HepG2 (cell line): Measurements from ENCODE around the gene DDX59. TPM values are rescaled to one million over a fixed set of nuclear protein-coding genes. Genes with fewer than 3 reads are reported as not detected.

Experiments
- ADNP ChIP-seq: sonication (generic); formaldehyde crosslinking; IDR thresholded peaks from 2 replicates; pipeline ENCODE4 v1.4.0; 2020; ENCODE audit warnings: missing genetic modification reagents
- ATAD3A ChIP-seq: sonication (generic); formaldehyde crosslinking; IDR thresholded peaks from 2 replicates; pipeline ENCODE4 v1.4.0; 2020; ENCODE audit warnings: missing genetic modification reagents
- CHD4 ChIP-seq: fragments of 200-600 bp; sonication (generic); IDR thresholded peaks from 2 replicates; pipeline ENCODE4 v1.7.0; 2017; ENCODE audit warnings: mild to moderate bottlenecking, low read length, borderline replicate concordance
- GFI1 ChIP-seq: sonication (generic); formaldehyde crosslinking; IDR thresholded peaks from 2 replicates; pipeline ENCODE4 v1.5.0; 2020; ENCODE audit warnings: missing genetic modification reagents, mild to moderate bottlenecking, borderline replicate concordance
- KLF11 ChIP-seq: IDR thresholded peaks from 2 replicates; pipeline ENCODE4 v1.6.1; 2016; ENCODE audit warnings: missing compliant biosample characterization
- MYNN ChIP-seq: sonication (generic); formaldehyde crosslinking; IDR thresholded peaks from 2 replicates; pipeline ENCODE4 v1.4.0; 2020; ENCODE audit warnings: mild to moderate bottlenecking, low read depth, missing genetic modification reagents
- PLRG1 ChIP-seq: fragments of 450-650 bp; conservative IDR thresholded peaks from 2 replicates; pipeline ENCODE4 v1.6.1; 2016
- PRPF4 ChIP-seq: fragments of 200-400 bp; formaldehyde crosslinking; IDR thresholded peaks from 2 replicates; pipeline ENCODE4 v1.6.1; 2016; ENCODE audit warnings: low read length, low read depth; ENCODE audit not compliant: poor library complexity, severe bottlenecking
- SUZ12 ChIP-seq: fragments of 150-350 bp; IDR thresholded peaks from 2 replicates; pipeline ENCODE4 v1.6.1; 2014; ENCODE audit warnings: low read depth, low read length
- TGIF2 ChIP-seq: IDR thresholded peaks from 2 replicates; pipeline ENCODE4 v1.6.1; 2016; ENCODE audit warnings: control low read depth, missing compliant biosample characterization
- ZBTB8A ChIP-seq: sonication (generic); formaldehyde crosslinking; IDR thresholded peaks from 2 replicates; pipeline ENCODE4 v1.4.0; 2020; ENCODE audit warnings: mild to moderate bottlenecking, low read depth, missing genetic modification reagents, borderline replicate concordance
- ZFY ChIP-seq: sonication (generic); formaldehyde crosslinking; IDR thresholded peaks from 2 replicates; pipeline ENCODE4 v1.4.0; 2020; ENCODE audit warnings: missing genetic modification reagents
- ZNF230 ChIP-seq: sonication (generic); formaldehyde crosslinking; IDR thresholded peaks from 2 replicates; pipeline ENCODE4 v1.4.0; 2020; ENCODE audit warnings: mild to moderate bottlenecking, missing genetic modification reagents
- ZNF3 ChIP-seq: IDR thresholded peaks from 2 replicates; pipeline ENCODE4 v1.7.0; 2017; ENCODE audit warnings: inconsistent platforms
- ZNF354B ChIP-seq: sonication (generic); formaldehyde crosslinking; IDR thresholded peaks from 2 replicates; pipeline ENCODE4 v1.8.0; 2022; ENCODE audit warnings: mild to moderate bottlenecking, missing genetic modification reagents
- ZNF432 ChIP-seq: sonication (generic); formaldehyde crosslinking; IDR thresholded peaks from 2 replicates; pipeline ENCODE4 v1.5.0; 2020; ENCODE audit warnings: missing genetic modification reagents, mild to moderate bottlenecking, borderline replicate concordance
- ZNF572 ChIP-seq: sonication (generic); formaldehyde crosslinking; IDR thresholded peaks from 2 replicates; pipeline ENCODE4 v1.5.1; 2020; ENCODE audit warnings: mild to moderate bottlenecking, missing genetic modification reagents
- ZNF605 ChIP-seq: sonication (generic); formaldehyde crosslinking; IDR thresholded peaks from 2 replicates; pipeline ENCODE4 v1.8.0; 2022; ENCODE audit warnings: mild to moderate bottlenecking, missing genetic modification reagents
- ZNF672 ChIP-seq: sonication (generic); formaldehyde crosslinking; IDR thresholded peaks from 2 replicates; pipeline ENCODE4 v1.8.1; 2022; ENCODE audit warnings: missing genetic modification reagents
- ZNF761 ChIP-seq: sonication (generic); formaldehyde crosslinking; conservative IDR thresholded peaks from 2 replicates; pipeline ENCODE4 v1.4.0; 2020; ENCODE audit warnings: mild to moderate bottlenecking, missing genetic modification reagents
- ZNF883 ChIP-seq: sonication (generic); formaldehyde crosslinking; IDR thresholded peaks from 2 replicates; pipeline ENCODE4 v1.5.1; 2020; ENCODE audit warnings: mild to moderate bottlenecking, missing genetic modification reagents; ENCODE audit errors: not compliant biosample characterization
- polyA plus RNA-seq, 8 experiments: library from polyadenylated mRNA; depleted of rRNA in 3 of 8; stranded (reverse) in 7 of 8; unstranded in 1 of 8; fragments of >200 nt; fragmentation: Illumina TruSeq in 4 of 8; extraction: Trizol in 4 of 8; gene quantifications; 2 replicates each; pipeline versions ENCODE4 v1.2.1 to v1.2.3, GENCODE V29; 2011 to 2016; ENCODE audit warnings: low read depth in 4 of 8, missing spikeins in 1 of 8, mixed read lengths in 1 of 8; ENCODE audit not compliant: insufficient read depth in 1 of 8
- total RNA-seq, 5 experiments: library from RNA; depleted of rRNA; stranded (reverse); fragments of >200 nt; fragmentation: Illumina TruSeq; extraction: Trizol; gene quantifications; 2 replicates each; pipeline ENCODE4 v1.2.3, GENCODE V29; 2016; ENCODE audit warnings: low read depth in 1 of 5
- TF ChIP-seq, protein P1 (sequence below): sonication (generic); formaldehyde crosslinking; IDR thresholded peaks from 2 replicates; pipeline ENCODE4 v1.4.0; 2020; ENCODE audit warnings: mild to moderate bottlenecking, low read depth, missing genetic modification reagents
- TF ChIP-seq, protein P2 (sequence below), 2 experiments: sonication (generic) in 1 of 2; formaldehyde crosslinking in 1 of 2; IDR thresholded peaks; 2 replicates each; pipeline versions ENCODE4 v1.5.1 to v1.6.1; 2011 to 2020; ENCODE audit warnings: borderline replicate concordance in 1 of 2, low read depth in 1 of 2, low read length in 1 of 2, mild to moderate bottlenecking in 1 of 2, missing genetic modification reagents in 1 of 2, moderate library complexity in 1 of 2
- TF ChIP-seq, protein P3 (sequence below): sonication (generic); formaldehyde crosslinking; IDR thresholded peaks from 2 replicates; pipeline ENCODE4 v1.9.0; 2021; ENCODE audit warnings: missing genetic modification reagents, borderline replicate concordance
- TF ChIP-seq, protein P4 (sequence below): sonication (generic); formaldehyde crosslinking; IDR thresholded peaks from 2 replicates; pipeline ENCODE4 v1.4.0; 2020; ENCODE audit warnings: missing genetic modification reagents

Gene DDX59
- total and polyA plus RNA-seq, 2 of the 13 experiments (the other 11 are each of a cell fraction or from before 2014, with no cell fraction given): 12.1 to 14.8 TPM

DNA sequence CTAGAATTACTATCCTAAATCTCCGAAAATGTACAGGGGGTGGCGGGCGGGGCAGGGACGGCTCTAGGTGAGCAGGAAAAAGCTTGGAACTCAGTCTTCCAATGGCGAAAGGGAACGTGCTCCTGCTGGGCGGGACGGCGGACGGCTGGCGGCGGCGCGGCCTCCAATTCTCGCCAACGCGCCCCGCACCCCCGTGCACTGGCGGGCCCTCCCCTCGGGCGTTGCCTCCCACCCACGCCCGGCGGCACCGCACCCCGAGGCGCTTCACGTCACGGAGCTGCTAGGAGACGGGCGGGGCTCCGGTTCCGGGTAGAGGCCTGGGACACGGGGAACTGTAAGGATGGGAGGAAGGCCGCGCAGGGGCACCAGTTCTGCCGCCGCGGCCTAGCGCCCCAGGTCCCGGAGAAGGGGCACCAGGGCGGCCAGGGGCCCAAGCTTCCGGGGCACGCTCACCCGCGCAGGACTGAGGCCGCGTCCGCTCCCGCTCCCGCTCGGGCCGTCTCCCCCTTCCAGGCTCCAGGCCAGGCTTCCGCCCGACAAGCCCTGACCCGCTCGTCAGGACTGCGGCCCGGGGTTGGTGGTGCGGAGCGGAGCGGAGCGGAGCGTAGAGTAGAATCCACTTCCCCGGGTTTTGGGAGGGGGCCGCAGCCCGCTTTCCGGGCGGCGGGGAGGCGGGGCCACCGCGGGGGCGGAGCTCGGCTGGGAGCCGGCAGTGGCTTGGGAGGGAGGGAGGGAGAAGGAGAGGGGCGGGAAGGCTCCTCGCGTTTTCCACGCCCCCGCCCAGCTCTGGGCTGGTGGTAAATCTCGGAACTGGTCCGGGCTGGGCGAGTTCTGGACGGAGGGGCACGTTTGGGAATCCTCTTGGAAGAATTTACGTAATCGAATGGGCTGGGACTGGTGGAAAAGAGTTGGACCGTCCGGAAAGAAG, at the start of gene DDX59 (continued):
- TF ChIP-seq TGIF2 (CRISPR knock-in tag): peak; percentile 46; the same call in 1 of the 2 replicates
- peak; percentile 76; the same call in 1 of the 2 replicates for TF ChIP-seq ZNF354B (CRISPR knock-in tag)
- TF ChIP-seq CHD4: no peak
- no peak for TF ChIP-seq ZNF432 (CRISPR knock-in tag)
- no peak for TF ChIP-seq ZNF3 (CRISPR knock-in tag)
- TF ChIP-seq PRPF4: no peak
- no peak for TF ChIP-seq ADNP
- no peak for TF ChIP-seq ZNF672 (CRISPR knock-in tag)
- no peak for TF ChIP-seq ZNF572 (CRISPR knock-in tag)
- no peak for TF ChIP-seq SUZ12
- TF ChIP-seq ZFY (CRISPR knock-in tag): peak; percentile 99
- no peak; the same call in 1 of the 2 replicates for TF ChIP-seq ZNF605 (CRISPR knock-in tag)
- TF ChIP-seq, protein P1, sequence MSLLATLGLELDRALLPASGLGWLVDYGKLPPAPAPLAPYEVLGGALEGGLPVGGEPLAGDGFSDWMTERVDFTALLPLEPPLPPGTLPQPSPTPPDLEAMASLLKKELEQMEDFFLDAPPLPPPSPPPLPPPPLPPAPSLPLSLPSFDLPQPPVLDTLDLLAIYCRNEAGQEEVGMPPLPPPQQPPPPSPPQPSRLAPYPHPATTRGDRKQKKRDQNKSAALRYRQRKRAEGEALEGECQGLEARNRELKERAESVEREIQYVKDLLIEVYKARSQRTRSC (CRISPR knock-in tag): no peak
- TF ChIP-seq, protein P2, sequence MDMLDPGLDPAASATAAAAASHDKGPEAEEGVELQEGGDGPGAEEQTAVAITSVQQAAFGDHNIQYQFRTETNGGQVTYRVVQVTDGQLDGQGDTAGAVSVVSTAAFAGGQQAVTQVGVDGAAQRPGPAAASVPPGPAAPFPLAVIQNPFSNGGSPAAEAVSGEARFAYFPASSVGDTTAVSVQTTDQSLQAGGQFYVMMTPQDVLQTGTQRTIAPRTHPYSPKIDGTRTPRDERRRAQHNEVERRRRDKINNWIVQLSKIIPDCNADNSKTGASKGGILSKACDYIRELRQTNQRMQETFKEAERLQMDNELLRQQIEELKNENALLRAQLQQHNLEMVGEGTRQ (IDR thresholded peaks at IDR 0.05; ENCODE audit: low read depth, low read length): no peak
- TF ChIP-seq, protein P2 (CRISPR knock-in tag; IDR thresholded peaks at IDR 0.05; ENCODE audit: borderline replicate concordance): no peak
- TF ChIP-seq MYNN: no peak
- no peak for TF ChIP-seq PLRG1
- no peak for TF ChIP-seq ZBTB8A (CRISPR knock-in tag)
- 0 out of 2 replicates have a peak, but pooled peaks have one; percentile 77 for TF ChIP-seq KLF11 (CRISPR knock-in tag)
- peak; percentile 50; the same call in 1 of the 2 replicates for TF ChIP-seq ATAD3A (CRISPR knock-in tag)
- TF ChIP-seq ZNF761 (CRISPR knock-in tag): peak; percentile 55; the same call in 1 of the 2 replicates
- TF ChIP-seq, protein P3, sequence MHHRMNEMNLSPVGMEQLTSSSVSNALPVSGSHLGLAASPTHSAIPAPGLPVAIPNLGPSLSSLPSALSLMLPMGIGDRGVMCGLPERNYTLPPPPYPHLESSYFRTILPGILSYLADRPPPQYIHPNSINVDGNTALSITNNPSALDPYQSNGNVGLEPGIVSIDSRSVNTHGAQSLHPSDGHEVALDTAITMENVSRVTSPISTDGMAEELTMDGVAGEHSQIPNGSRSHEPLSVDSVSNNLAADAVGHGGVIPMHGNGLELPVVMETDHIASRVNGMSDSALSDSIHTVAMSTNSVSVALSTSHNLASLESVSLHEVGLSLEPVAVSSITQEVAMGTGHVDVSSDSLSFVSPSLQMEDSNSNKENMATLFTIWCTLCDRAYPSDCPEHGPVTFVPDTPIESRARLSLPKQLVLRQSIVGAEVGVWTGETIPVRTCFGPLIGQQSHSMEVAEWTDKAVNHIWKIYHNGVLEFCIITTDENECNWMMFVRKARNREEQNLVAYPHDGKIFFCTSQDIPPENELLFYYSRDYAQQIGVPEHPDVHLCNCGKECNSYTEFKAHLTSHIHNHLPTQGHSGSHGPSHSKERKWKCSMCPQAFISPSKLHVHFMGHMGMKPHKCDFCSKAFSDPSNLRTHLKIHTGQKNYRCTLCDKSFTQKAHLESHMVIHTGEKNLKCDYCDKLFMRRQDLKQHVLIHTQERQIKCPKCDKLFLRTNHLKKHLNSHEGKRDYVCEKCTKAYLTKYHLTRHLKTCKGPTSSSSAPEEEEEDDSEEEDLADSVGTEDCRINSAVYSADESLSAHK: no peak
- TF ChIP-seq GFI1: peak; percentile 48; the same call in 1 of the 2 replicates
- peak; percentile 76 for TF ChIP-seq ZNF883 (CRISPR knock-in tag)
- peak; percentile 76; the same call in 1 of the 2 replicates for TF ChIP-seq ZNF230 (CRISPR knock-in tag)
- TF ChIP-seq, protein P4, sequence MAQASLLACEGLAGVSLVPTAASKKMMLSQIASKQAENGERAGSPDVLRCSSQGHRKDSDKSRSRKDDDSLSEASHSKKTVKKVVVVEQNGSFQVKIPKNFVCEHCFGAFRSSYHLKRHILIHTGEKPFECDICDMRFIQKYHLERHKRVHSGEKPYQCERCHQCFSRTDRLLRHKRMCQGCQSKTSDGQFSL (CRISPR knock-in tag): 0 out of 2 replicates have a peak, but pooled peaks have one; percentile 49
